ENCODE data around the gene NCKAP5. TPM values are rescaled to one million over a fixed set of nuclear protein-coding genes. Genes with fewer than 3 reads are reported as not detected.
A peak's percentile ranks its signal among the peaks of the same experiment; 100 is the strongest.

Gene NCKAP5
- total and polyA plus RNA-seq, 2 of the 8 experiments (the other 6 are each of a cell fraction or from before 2014, with no cell fraction given), result 0.27 to 0.86 TPM

DNA sequence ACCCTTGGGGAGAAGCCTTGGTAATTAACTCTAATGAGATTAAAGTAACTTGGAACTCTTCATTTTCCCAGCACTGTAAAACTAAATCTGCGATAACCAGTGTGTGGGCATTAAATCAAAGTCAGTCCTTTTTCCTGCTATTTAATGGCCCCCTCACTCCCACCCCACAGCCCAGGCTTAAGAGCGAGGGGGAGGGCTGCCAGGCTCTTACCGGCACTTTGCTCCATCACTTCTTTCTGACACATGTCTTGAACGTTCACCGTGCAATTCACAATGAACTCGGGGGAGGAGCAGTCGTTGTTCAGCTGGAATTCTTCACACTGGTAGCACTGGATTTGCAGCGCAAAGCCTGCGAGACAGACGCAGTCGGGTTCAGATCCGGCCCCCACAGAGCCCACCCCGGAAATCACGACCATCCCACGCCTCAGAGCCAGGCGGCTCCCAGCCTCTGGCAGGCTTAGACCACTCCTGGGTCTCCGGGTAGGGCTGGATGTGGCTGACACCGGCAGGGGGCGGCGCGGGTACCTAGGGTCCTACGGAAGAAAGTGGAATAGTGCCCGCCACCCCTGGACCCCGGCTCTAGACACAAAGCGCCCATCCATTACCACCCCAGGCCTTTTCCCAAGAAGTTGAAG, 900.0 kb downstream of the NCKAP5 start:
- H2BK12ac ChIP-seq (ENCODE audit: low read depth, low read length), result no peak overlapping the region
- H3K9me3 ChIP-seq (ENCODE audit: insufficient read depth in 2 of 2, low read depth in 1 of 2, low read length in 1 of 2), result no peaks in the 10 kb centered on the region
- H3K9ac ChIP-seq (replicated peaks in 1 of 4; ENCODE audit: extremely low read depth in 1 of 4, low read depth in 3 of 4, low read length in 3 of 4), result no peak overlapping the region
- H2AFZ ChIP-seq (ENCODE audit: low read length), result no peak overlapping the region; the same call in 1 of the 2 replicates
- peaks cover 14 to 51% (median 45%) of the 10 kb centered on the region in 4 experiments for H3K27me3 ChIP-seq (replicated peaks in 1 of 4; ENCODE audit: control insufficient read depth in 3 of 4, extremely low read depth in 1 of 4, insufficient read depth in 3 of 4, low read length in 3 of 4)
- H3K4me3 ChIP-seq (ENCODE audit: extremely low read depth in 1 of 4, insufficient read depth in 2 of 4, low read depth in 3 of 4, low read length in 4 of 4), result peak overlapping the region; percentile 44 to 71 (median 68); a peak in 5 of 8 replicates
- H4K91ac ChIP-seq (replicated peaks; ENCODE audit: insufficient read length, low read length), result no peak overlapping the region
- peaks cover 24% of the 10 kb centered on the region for H3K23me2 ChIP-seq (ENCODE audit: low read depth, low read length)
- peak in 1 of 2 experiments; percentile 73 for DNase-seq (ENCODE audit: low read depth in 1 of 2, low spot score in 2 of 2)
- peaks cover 0 to 4% of the 10 kb centered on the region in 2 experiments for H4K20me1 ChIP-seq (replicated peaks in 1 of 2; ENCODE audit: control insufficient read depth in 1 of 2, insufficient read depth in 2 of 2, low read length in 2 of 2)
- WGBS, 2 experiments (ENCODE audit: extremely low coverage in 1 of 2, insufficient coverage in 1 of 2, insufficient read length in 1 of 2, insufficient replicate concordance in 2 of 2, low coverage in 1 of 2, low lambda C conversion rate in 2 of 2, missing lambda C conversion rate in 1 of 2), result 21% methylated on average over 25 of the region's 25 CpGs; no CpG with 5 or more reads in 1 of the 2 experiments
- no peak overlapping the region for H3K27ac ChIP-seq (ENCODE audit: low read depth, low read length)
- H3K23ac ChIP-seq (ENCODE audit: insufficient read length), result no peak overlapping the region
- no peak overlapping the region for H3K56ac ChIP-seq (replicated peaks; ENCODE audit: insufficient read length, low read depth, low read length)
- H3K14ac ChIP-seq (ENCODE audit: insufficient read length), result no peak overlapping the region
- H4K5ac ChIP-seq (ENCODE audit: insufficient read length, low read depth, low read length), result no peak overlapping the region
- ChIA-PET CTCF (ENCODE audit: partially characterized antibody) (interaction anchor here (0.6 to 4.9 kb wide), 15 partner anchors 10 to 500 kb away, joined by 3 to 45 read pairs (median 5); no protein-coding TSS in a partner anchor), POLR2A (ENCODE audit: partially characterized antibody) (interaction anchor here (0.6 kb wide), 1 partner anchor 394 kb away, joined by 3 read pairs; no protein-coding TSS in a partner anchor)
- no peak overlapping the region for H2BK15ac ChIP-seq (ENCODE audit: low read length)
- no peaks in the 10 kb centered on the region for H3K79me1 ChIP-seq (ENCODE audit: low read depth, low read length)
- H4K8ac ChIP-seq (ENCODE audit: extremely low read depth, insufficient read depth, low read length), result no peak overlapping the region
- H3K4me1 ChIP-seq (replicated peaks in 1 of 4; ENCODE audit: control insufficient read depth in 3 of 4, insufficient read depth in 4 of 4, low read length in 3 of 4), result peaks cover 0 to 10% (median 3%) of the 10 kb centered on the region in 4 experiments; a peak in 5 of 7 replicates
- H2BK120ac ChIP-seq (replicated peaks; ENCODE audit: low read depth, low read length), result no peak overlapping the region
- peak overlapping the region; percentile 96 to 98 for H3K4me2 ChIP-seq (ENCODE audit: insufficient read depth in 1 of 2, low read depth in 2 of 2, low read length in 2 of 2)
- H2BK5ac ChIP-seq (ENCODE audit: low read depth, low read length), result no peak overlapping the region
- no peaks in the 10 kb centered on the region for H3K36me3 ChIP-seq (ENCODE audit: control insufficient read depth in 2 of 4, insufficient read depth in 4 of 4, low read length in 3 of 4)
- no peak overlapping the region for H2AK5ac ChIP-seq (ENCODE audit: low read depth, low read length)
- no peak overlapping the region for H2BK20ac ChIP-seq (ENCODE audit: low read length)
- no peak for FAIRE-seq
- H3K79me2 ChIP-seq (ENCODE audit: control insufficient read depth in 1 of 2, insufficient read depth in 2 of 2, low read length in 2 of 2), result no peaks in the 10 kb centered on the region
- no peak overlapping the region for H3K18ac ChIP-seq (ENCODE audit: extremely low read depth, low read length)
- no peak overlapping the region for H3K4ac ChIP-seq (replicated peaks; ENCODE audit: insufficient read length, low read depth, low read length)
- no peak for TF ChIP-seq KDM1A (IDR thresholded peaks at IDR 0.05; ENCODE audit: borderline replicate concordance, low read length)
- TF ChIP-seq SIN3A (conservative IDR thresholded peaks at IDR 0.05 in 1 of 2, IDR thresholded peaks at IDR 0.05 in 1 of 2; ENCODE audit: low read depth in 1 of 2, low read length in 2 of 2), result no peak
- TF ChIP-seq GTF2F1 (IDR thresholded peaks at IDR 0.05; ENCODE audit: borderline replicate concordance, low read depth, low read length), result no peak
- TF ChIP-seq, protein P1, sequence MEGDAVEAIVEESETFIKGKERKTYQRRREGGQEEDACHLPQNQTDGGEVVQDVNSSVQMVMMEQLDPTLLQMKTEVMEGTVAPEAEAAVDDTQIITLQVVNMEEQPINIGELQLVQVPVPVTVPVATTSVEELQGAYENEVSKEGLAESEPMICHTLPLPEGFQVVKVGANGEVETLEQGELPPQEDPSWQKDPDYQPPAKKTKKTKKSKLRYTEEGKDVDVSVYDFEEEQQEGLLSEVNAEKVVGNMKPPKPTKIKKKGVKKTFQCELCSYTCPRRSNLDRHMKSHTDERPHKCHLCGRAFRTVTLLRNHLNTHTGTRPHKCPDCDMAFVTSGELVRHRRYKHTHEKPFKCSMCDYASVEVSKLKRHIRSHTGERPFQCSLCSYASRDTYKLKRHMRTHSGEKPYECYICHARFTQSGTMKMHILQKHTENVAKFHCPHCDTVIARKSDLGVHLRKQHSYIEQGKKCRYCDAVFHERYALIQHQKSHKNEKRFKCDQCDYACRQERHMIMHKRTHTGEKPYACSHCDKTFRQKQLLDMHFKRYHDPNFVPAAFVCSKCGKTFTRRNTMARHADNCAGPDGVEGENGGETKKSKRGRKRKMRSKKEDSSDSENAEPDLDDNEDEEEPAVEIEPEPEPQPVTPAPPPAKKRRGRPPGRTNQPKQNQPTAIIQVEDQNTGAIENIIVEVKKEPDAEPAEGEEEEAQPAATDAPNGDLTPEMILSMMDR (IDR thresholded peaks at IDR 0.05; ENCODE audit: control extremely low read depth in 1 of 3, insufficient read depth in 1 of 3, low read depth in 1 of 3, low read length in 3 of 3), result peak; percentile 36 to 62 (median 43); a peak in 3 of 4 replicates
- no peak for TF ChIP-seq SP2 (IDR thresholded peaks at IDR 0.05; ENCODE audit: low read length)
- no peak for TF ChIP-seq CBX8 (IDR thresholded peaks at IDR 0.05; ENCODE audit: borderline replicate concordance, low read depth, low read length)
- TF ChIP-seq POLR2A (IDR thresholded peaks at IDR 0.05; ENCODE audit: control extremely low read depth in 1 of 2, low read depth in 2 of 2, low read length in 2 of 2), result no peak
- peak; percentile 9 for TF ChIP-seq CTBP2 (IDR thresholded peaks at IDR 0.05; ENCODE audit: borderline replicate concordance, insufficient read depth, insufficient read length, low read length)
- no peak for TF ChIP-seq YY1 (IDR thresholded peaks at IDR 0.05; ENCODE audit: low read depth, low read length)
